GM12878 (cell line): ENCODE results near the gene PALLD. TPM values are rescaled to one million over a fixed set of nuclear protein-coding genes. Genes with fewer than 3 reads are reported as not detected.

Experiments
- ATAC-seq: fragments of 200-7000 bp; cut with Tn5 transposase; 3 replicates; pipeline ENCODE4 v1.9.1; 2020; ENCODE audit warnings: mild to moderate bottlenecking, moderate library complexity
- BruUV-seq: library from RNA; stranded (reverse); fragments of 400-500 nt; replicated peaks from 2 replicates; lab custom pipeline; 2021; lab: Mats Ljungman, UMichigan
- CTCF ChIA-PET: fragments of 300-600 bp; sonication (Branson Sonifier 250); formaldehyde crosslinking; extraction: SDS; loops from one replicate; lab custom pipeline; 2021; ENCODE audit warnings: inconsistent platforms; lab: Yijun Ruan, JAX
- POLR2A ChIA-PET: fragments of 350-600 bp; formaldehyde crosslinking; extraction: SDS; loops from one replicate; lab custom pipeline; 2021; ENCODE audit warnings: inconsistent platforms; lab: Charles Lee
- RAD21 ChIA-PET: fragments of 300-600 bp; sonication (Branson Sonifier 250); formaldehyde crosslinking; loops from one replicate; lab custom pipeline; 2023; ENCODE audit warnings: antibody characterized with exemption; ENCODE audit not compliant: unreplicated experiment; lab: Charles Lee
- SMC1A ChIA-PET: fragments of 300-600 bp; sonication (Branson Sonifier 250); formaldehyde crosslinking; loops from one replicate; lab custom pipeline; 2023; ENCODE audit not compliant: unreplicated experiment, uncharacterized antibody; lab: Charles Lee
- DNase-seq: peaks from one replicate; pipeline ENCODE4 v3.0.0-alpha.2; 2011; ENCODE audit warnings: low read depth, low spot score
- FAIRE-seq: peaks from 3 replicates; lab custom pipeline; 2011; peaks lifted over from hg19 to GRCh38; lab: Jason Lieb, UNC
- H2AFZ ChIP-seq: 2 replicates; pipeline ENCODE4 v1.6.0; 2011; ENCODE audit warnings: low read depth, low read length, control low read depth; ENCODE audit not compliant: control insufficient read depth
- H3K27ac ChIP-seq: 2 replicates; pipeline ENCODE4 v1.5.1; 2011; ENCODE audit warnings: control low read depth; ENCODE audit not compliant: control insufficient read depth, insufficient read depth
- H3K27me3 ChIP-seq, 2 experiments: replicated peaks in 1 of 2; 2 replicates each; pipeline versions ENCODE4 v1.6.0 to v1.6.1; 2011; ENCODE audit warnings: low read length in 1 of 2; ENCODE audit not compliant: control insufficient read depth in 2 of 2, insufficient read depth in 2 of 2
- H3K36me3 ChIP-seq, 2 experiments: 2 replicates each; pipeline ENCODE4 v1.5.1; 2011; ENCODE audit warnings: low read length in 1 of 2; ENCODE audit not compliant: control insufficient read depth in 2 of 2, insufficient read depth in 2 of 2
- H3K4me1 ChIP-seq: 2 replicates; pipeline ENCODE4 v1.6.1; 2011; ENCODE audit warnings: mild to moderate bottlenecking, low read length, moderate library complexity, mixed read lengths; ENCODE audit not compliant: control insufficient read depth, insufficient read depth
- H3K4me2 ChIP-seq: 2 replicates; pipeline ENCODE4 v1.6.0; 2011; ENCODE audit warnings: control low read depth; ENCODE audit not compliant: control insufficient read depth, insufficient read depth
- H3K4me3 ChIP-seq: fragments of 200-600 bp; sonication (generic); 2 replicates; pipeline ENCODE4 v1.5.1; 2016
- H3K79me2 ChIP-seq: 2 replicates; pipeline ENCODE4 v1.6.0; 2011; ENCODE audit warnings: low read length; ENCODE audit not compliant: control insufficient read depth, insufficient read depth
- H3K9ac ChIP-seq: 2 replicates; pipeline ENCODE4 v1.8.0; 2011; ENCODE audit warnings: low read length, control low read depth, mixed read lengths; ENCODE audit not compliant: control insufficient read depth, insufficient read depth
- H3K9me3 ChIP-seq: replicated peaks from 3 replicates; pipeline ENCODE4 v1.5.1; 2011; ENCODE audit warnings: mild to moderate bottlenecking, low read length; ENCODE audit not compliant: control insufficient read depth, insufficient read depth
- H4K20me1 ChIP-seq: 2 replicates; pipeline ENCODE4 v1.6.0; 2011; ENCODE audit not compliant: control insufficient read depth, insufficient read depth
- BCLAF1 ChIP-seq: fragments of 450-650 bp; IDR thresholded peaks from 2 replicates; pipeline ENCODE4 v1.6.1; 2017; ENCODE audit warnings: antibody characterized with exemption, mild to moderate bottlenecking, moderate library complexity
- CTCF ChIP-seq, 3 experiments: IDR thresholded peaks in 2 of 3; conservative IDR thresholded peaks in 1 of 3; 2 replicates each; pipeline ENCODE4 v1.5.1; 2011; ENCODE audit warnings: low read depth in 3 of 3, low read length in 3 of 3, mild to moderate bottlenecking in 3 of 3, control low read depth in 2 of 3, moderate library complexity in 2 of 3, inconsistent platforms in 1 of 3, mixed read lengths in 1 of 3; ENCODE audit not compliant: control insufficient read depth in 2 of 3, insufficient read depth in 1 of 3; ENCODE audit errors: extremely low read depth in 1 of 3
- EP300 ChIP-seq, 2 experiments: fragments of 150-350 bp in 1 of 2; IDR thresholded peaks; 2 replicates each; pipeline ENCODE4 v1.6.1; 2011 to 2012; ENCODE audit warnings: low read depth in 2 of 2, low read length in 2 of 2, borderline replicate concordance in 1 of 2, improper control_type of control experiment in 1 of 2, inconsistent platforms in 1 of 2; ENCODE audit not compliant: control insufficient read depth in 1 of 2
- ESRRA ChIP-seq: IDR thresholded peaks from 2 replicates; pipeline ENCODE4 v1.6.1; 2012; ENCODE audit warnings: mild to moderate bottlenecking, low read length, improper control_type of control experiment
- FOS ChIP-seq: IDR thresholded peaks from 3 replicates; pipeline ENCODE4 v1.6.1; 2011; ENCODE audit warnings: borderline replicate concordance; ENCODE audit not compliant: insufficient read length; ENCODE audit errors: extremely low read depth
- HSF1 ChIP-seq: fragments of 150-350 bp; IDR thresholded peaks from 2 replicates; pipeline ENCODE4 v1.6.1; 2014; ENCODE audit warnings: mild to moderate bottlenecking, low read depth, low read length
- JUND ChIP-seq: IDR thresholded peaks from 2 replicates; pipeline ENCODE4 v1.6.1; 2012; ENCODE audit warnings: low read depth, mild to moderate bottlenecking, low read length, improper control_type of control experiment, moderate library complexity
- KLF5 ChIP-seq: fragments of 450-650 bp; IDR thresholded peaks from 2 replicates; pipeline ENCODE4 v1.6.1; 2014; ENCODE audit warnings: mild to moderate bottlenecking; ENCODE audit not compliant: partially characterized antibody
- PAX8 ChIP-seq: fragments of 450-650 bp; IDR thresholded peaks from 2 replicates; pipeline ENCODE4 v1.6.1; 2017; ENCODE audit warnings: mild to moderate bottlenecking, moderate library complexity
- RBBP5 ChIP-seq: fragments of 200-600 bp; sonication (generic); conservative IDR thresholded peaks from 2 replicates; pipeline ENCODE4 v1.6.1; 2016
- RUNX3 ChIP-seq: IDR thresholded peaks from 2 replicates; pipeline ENCODE4 v1.6.1; 2012; ENCODE audit warnings: low read length, inconsistent platforms
- SIN3A ChIP-seq: IDR thresholded peaks from 2 replicates; pipeline ENCODE4 v1.6.1; 2012; ENCODE audit warnings: low read depth, low read length, improper control_type of control experiment
- SREBF1 ChIP-seq: IDR thresholded peaks from 2 replicates; pipeline ENCODE4 v1.6.1; 2012; ENCODE audit warnings: mild to moderate bottlenecking, low read length
- ZBED1 ChIP-seq: IDR thresholded peaks from 2 replicates; pipeline ENCODE4 v1.6.1; 2016; ENCODE audit warnings: borderline replicate concordance
- ZBTB33 ChIP-seq: fragments of 450-650 bp; IDR thresholded peaks from 2 replicates; pipeline ENCODE4 v1.6.1; 2017; ENCODE audit warnings: mild to moderate bottlenecking
- ZNF384 ChIP-seq: IDR thresholded peaks from 2 replicates; pipeline ENCODE4 v1.6.1; 2012; ENCODE audit warnings: low read depth, mild to moderate bottlenecking, low read length, improper control_type of control experiment, borderline replicate concordance
- WGBS: methylation state at CpG from one replicate; pipeline ENCODE4 v1.1.6; 2016; ENCODE audit warnings: low lambda C conversion rate; ENCODE audit not compliant: insufficient replicate concordance, insufficient coverage; ENCODE audit errors: missing lambda C conversion rate; 5-methylcytosine and 5-hydroxymethylcytosine counted together
- in situ Hi-C: fragments of 300-500 bp; cut with MboI; formaldehyde crosslinking; loops from 9 replicates; pipeline ENCODE4 v1.14.3; 2018; ENCODE audit warnings: mixed read lengths
- intact Hi-C: fragments of 100-400 bp; cut with micrococcal nuclease; formaldehyde crosslinking; loops from one replicate; pipeline ENCODE4 v1.14.2; 2022; ENCODE audit not compliant: unreplicated experiment
- polyA plus RNA-seq, 11 experiments: library from polyadenylated mRNA; depleted of rRNA in 4 of 11; unstranded in 6 of 11; stranded (reverse) in 5 of 11; fragments of >200 nt; fragmentation: Nextera tagmentation in 4 of 11; fragmentation: Illumina TruSeq in 1 of 11; extraction: Ambion mirVana in 4 of 11; extraction: Trizol in 1 of 11; gene quantifications; 1 replicate in 1 of 11; 2 replicates in 10 of 11; pipeline versions ENCODE4 v1.2.1 to v1.2.3, GENCODE V29; 2011 to 2016; ENCODE audit warnings: inconsistent platforms in 2 of 11, missing spikeins in 2 of 11, low read depth in 1 of 11
- total RNA-seq, 4 experiments: library from RNA; depleted of rRNA in 3 of 4; stranded (reverse); fragments of >200 nt in 3 of 4; fragmentation: Illumina TruSeq in 1 of 4; extraction: Trizol in 1 of 4; gene quantifications; 2 replicates each; pipeline versions ENCODE4 v1.2.1 to v1.2.3, GENCODE V29; 2013 to 2021

Gene PALLD
- total and polyA plus RNA-seq, 10 of the 15 experiments (the other 5 are each of a cell fraction or from before 2014, with no cell fraction given) = 1.0 to 7.7 (median 1.7) TPM

- DNase-seq = no peak
- Histone ChIP-seq H3K4me2 (no peak overlapping the region), H3K79me2 (no peaks in the 10 kb centered on the region), H2AFZ (no peak overlapping the region), H3K9ac (no peak overlapping the region), H3K36me3 (no peaks in the 10 kb centered on the region), H3K27me3 (no peaks in the 10 kb centered on the region), H3K4me3 (no peak overlapping the region), H3K4me1 (no peaks in the 10 kb centered on the region), H3K9me3 (no peaks in the 10 kb centered on the region), H3K27ac (no peak overlapping the region), H4K20me1 (no peaks in the 10 kb centered on the region)
- ChIA-PET RAD21 (no interaction called here), SMC1A (interaction anchor here (0.8 to 4.3 kb wide), 4 partner anchors 20 to 189 kb away, joined by 3 to 16 read pairs (median 3); no protein-coding TSS in a partner anchor), POLR2A (no interaction called here), CTCF (interaction anchor here (1.0 to 2.5 kb wide), 5 partner anchors 9 to 189 kb away, joined by 3 to 11 read pairs (median 6); no protein-coding TSS in a partner anchor)
- 96% methylated on average over 2 of the region's 2 CpGs for WGBS
- FAIRE-seq = peak; percentile 7
- intact Hi-C loops (no loop called here), in situ Hi-C loops (no loop called here)
- no TSS peak for BruUV-seq
- ATAC-seq = no peak
- TF ChIP-seq BCLAF1 (no peak), ESRRA (no peak), JUND (no peak), EP300 (IDR thresholded peaks at IDR 0.05; ENCODE audit: borderline replicate concordance in 1 of 2, control insufficient read depth in 1 of 2, low read depth in 2 of 2, low read length in 2 of 2) (no peak), KLF5 (no peak), PAX8 (no peak), SIN3A (no peak), RUNX3 (no peak), HSF1 (no peak), ZNF384 (no peak), FOS (no peak), RBBP5 (no peak), CTCF (IDR thresholded peaks at IDR 0.05 in 2 of 3, conservative IDR thresholded peaks at IDR 0.05 in 1 of 3; ENCODE audit: control insufficient read depth in 2 of 3, extremely low read depth in 1 of 3, insufficient read depth in 1 of 3, low read depth in 3 of 3, low read length in 3 of 3) (no peak), ZBTB33 (no peak), ZBED1 (no peak), SREBF1 (no peak)
Measured at GRCh38 chr4:168900080-168900479, 403.2 kb downstream of the PALLD start.
